Peyer's patch (tissue), 4 donors: Measurements from ENCODE around the gene ZCCHC3. TPM values are rescaled to one million over a fixed set of nuclear protein-coding genes. Genes with fewer than 3 reads are reported as not detected.

Experiments used
- DNase-seq, 3 donors: peaks; one replicate each; pipeline ENCODE4 v3.0.0-alpha.2; 2017 to 2019
- H3K27ac ChIP-seq, 4 donors: fragments of 200-600 bp; sonication (generic); one replicate each; pipeline ENCODE4 v1.5.1; 2016 to 2019
- H3K27me3 ChIP-seq, 2 donors: fragments of 200-600 bp; sonication (generic); one replicate each; pipeline ENCODE4 v1.5.1; 2019
- H3K36me3 ChIP-seq, 3 donors: fragments of 200-600 bp; sonication (generic); one replicate each; pipeline ENCODE4 v1.5.1; 2016 to 2019
- H3K4me1 ChIP-seq, 4 donors: fragments of 200-600 bp; sonication (generic); one replicate each; pipeline ENCODE4 v1.5.1; 2016 to 2019
- H3K4me3 ChIP-seq, 4 donors: fragments of 200-600 bp; sonication (generic); 1 replicate in 3 of 4; 2 replicates in 1 of 4; pipeline ENCODE4 v1.5.1; 2016 to 2019; ENCODE audit warnings: mild to moderate bottlenecking in 1 of 4
- H3K9me3 ChIP-seq, 4 donors: fragments of 200-600 bp; sonication (generic); one replicate each; pipeline ENCODE4 v1.5.1; 2016 to 2019; ENCODE audit warnings: mild to moderate bottlenecking in 1 of 4
- CTCF ChIP-seq, 6 experiments: fragments of 450-650 bp in 4 of 6; fragments of 200-600 bp in 2 of 6; sonication (generic) in 1 of 6; IDR thresholded peaks; one replicate each; pipeline ENCODE4 v1.5.1; 2017 to 2019; ENCODE audit warnings: antibody characterized with exemption in 6 of 6, mild to moderate bottlenecking in 3 of 6, moderate library complexity in 1 of 6
- POLR2A ChIP-seq, 2 donors: fragments of 450-650 bp; IDR thresholded peaks; one replicate each; pipeline ENCODE4 v1.5.1; 2017; ENCODE audit warnings: antibody characterized with exemption in 2 of 2, mild to moderate bottlenecking in 2 of 2, moderate library complexity in 2 of 2
- total RNA-seq, 4 donors: library from RNA; depleted of rRNA; stranded (reverse); fragments of >200 nt; gene quantifications; one replicate each; pipeline ENCODE4 v1.1.0, GENCODE V29; 2016

The ZCCHC3 gene
- total RNA-seq, 4 donors from 2014 or later, result 9.6 to 17.3 (median 13.9) TPM

GRCh38 chr20:327186-328026 lies 30.0 kb downstream of the ZCCHC3 start:
- Histone ChIP-seq H3K4me3 (peak overlapping the region; percentile 59 to 90 (median 80)), H3K36me3 (no peaks in the 10 kb centered on the region), H3K4me1 (peaks cover 0 to 28% (median 2%) of the 10 kb centered on the region in 4 donors), H3K9me3 (no peaks in the 10 kb centered on the region), H3K27me3 (no peaks in the 10 kb centered on the region), H3K27ac (peak overlapping the region; percentile 60 to 98 (median 93))
- peak; percentile 74 to 86 (median 78) for DNase-seq
- TF ChIP-seq CTCF (IDR thresholded peaks at IDR 0.05), result no peak
- no peak for TF ChIP-seq POLR2A (IDR thresholded peaks at IDR 0.05)

GRCh38 chr20:328027-328974 lies 30.9 kb downstream of the ZCCHC3 start:
- TF ChIP-seq POLR2A (IDR thresholded peaks at IDR 0.05) (no peak), CTCF (IDR thresholded peaks at IDR 0.05) (no peak)
- Histone ChIP-seq H3K36me3 (no peaks in the 10 kb centered on the region), H3K4me1 (peaks cover 0 to 28% (median 2%) of the 10 kb centered on the region in 4 donors), H3K4me3 (peak overlapping the region in 2 of 4 donors; percentile 78 to 82), H3K9me3 (no peaks in the 10 kb centered on the region), H3K27me3 (no peaks in the 10 kb centered on the region), H3K27ac (peak overlapping the region in 3 of 4 donors; percentile 92 to 98 (median 94))
- DNase-seq, result no peak

GRCh38 chr20:328975-329695 lies 31.8 kb downstream of the ZCCHC3 start:
- Histone ChIP-seq H3K36me3 (no peaks in the 10 kb centered on the region), H3K27ac (no peak overlapping the region), H3K4me1 (peaks cover 0 to 23% (median 2%) of the 10 kb centered on the region in 4 donors), H3K4me3 (no peak overlapping the region), H3K27me3 (no peaks in the 10 kb centered on the region), H3K9me3 (no peaks in the 10 kb centered on the region)
- TF ChIP-seq CTCF (IDR thresholded peaks at IDR 0.05) (no peak), POLR2A (IDR thresholded peaks at IDR 0.05) (no peak)
- no peak for DNase-seq

GRCh38 chr20:329851-330232 lies 32.5 kb downstream of the ZCCHC3 start:
- no peak for TF ChIP-seq CTCF (IDR thresholded peaks at IDR 0.05)
- TF ChIP-seq POLR2A (IDR thresholded peaks at IDR 0.05), result no peak
- Histone ChIP-seq H3K27ac (peak overlapping the region in 1 of 4 donors; percentile 30), H3K9me3 (no peaks in the 10 kb centered on the region), H3K4me1 (peaks cover 0 to 23% (median 2%) of the 10 kb centered on the region in 4 donors), H3K36me3 (no peaks in the 10 kb centered on the region), H3K4me3 (no peak overlapping the region), H3K27me3 (no peaks in the 10 kb centered on the region)
- DNase-seq, result no peak
